Trophoblast cell (in vitro differentiated cells and primary cell): Measurements from ENCODE around the gene SAMD14.

Source experiments
- DNase-seq, 2 donors: peaks; one replicate each; pipeline ENCODE4 v3.0.0-alpha.2; 2016
- H2AFZ ChIP-seq: 2 replicates; pipeline ENCODE4 v1.6.1; 2013; ENCODE audit warnings: low read length, moderate library complexity, mild to moderate bottlenecking; ENCODE audit not compliant: insufficient read depth, poor library complexity
- H2AK5ac ChIP-seq: 2 replicates; pipeline ENCODE4 v1.6.1; 2013; ENCODE audit warnings: mild to moderate bottlenecking, low read length
- H2BK120ac ChIP-seq: 2 replicates; pipeline ENCODE4 v1.6.1; 2013; ENCODE audit warnings: low read length, mild to moderate bottlenecking, moderate library complexity; ENCODE audit not compliant: insufficient read depth, poor library complexity
- H2BK12ac ChIP-seq: 2 replicates; pipeline ENCODE4 v1.6.1; 2013; ENCODE audit warnings: mild to moderate bottlenecking, low read length, moderate library complexity
- H2BK5ac ChIP-seq: 2 replicates; pipeline ENCODE4 v1.6.1; 2013; ENCODE audit warnings: low read length, low read depth, moderate library complexity, mild to moderate bottlenecking; ENCODE audit not compliant: poor library complexity
- H3K14ac ChIP-seq: 2 replicates; pipeline ENCODE4 v1.6.1; 2013; ENCODE audit warnings: mild to moderate bottlenecking, low read length
- H3K18ac ChIP-seq: 2 replicates; pipeline ENCODE4 v1.6.1; 2013; ENCODE audit warnings: mild to moderate bottlenecking, low read length
- H3K23ac ChIP-seq: 2 replicates; pipeline ENCODE4 v1.6.1; 2013; ENCODE audit warnings: low read length
- H3K27ac ChIP-seq: 2 replicates; pipeline ENCODE4 v1.5.1; 2013; ENCODE audit warnings: low read depth, mild to moderate bottlenecking, inconsistent platforms, low read length, moderate library complexity
- H3K27me3 ChIP-seq: 2 replicates; pipeline ENCODE4 v1.6.1; 2013; ENCODE audit warnings: inconsistent platforms, mild to moderate bottlenecking, low read length, moderate library complexity; ENCODE audit not compliant: insufficient read depth
- H3K36me3 ChIP-seq, 2 experiments: 1 replicate in 1 of 2; 2 replicates in 1 of 2; pipeline ENCODE4 v1.6.1; 2013; ENCODE audit warnings: low read length in 2 of 2, mild to moderate bottlenecking in 2 of 2, moderate library complexity in 1 of 2; ENCODE audit not compliant: insufficient read depth in 2 of 2, control insufficient read depth in 1 of 2
- H3K4ac ChIP-seq: 2 replicates; pipeline ENCODE4 v1.6.1; 2013; ENCODE audit warnings: low read depth, mild to moderate bottlenecking, low read length, moderate library complexity
- H3K4me1 ChIP-seq, 2 experiments: 1 replicate in 1 of 2; 2 replicates in 1 of 2; pipeline ENCODE4 v1.6.1; 2013; ENCODE audit warnings: low read length in 2 of 2, mild to moderate bottlenecking in 2 of 2, moderate library complexity in 1 of 2; ENCODE audit not compliant: insufficient read depth in 2 of 2, control insufficient read depth in 1 of 2
- H3K4me2 ChIP-seq: 2 replicates; pipeline ENCODE4 v1.6.1; 2013; ENCODE audit warnings: inconsistent platforms, mild to moderate bottlenecking, low read length, moderate library complexity
- H3K4me3 ChIP-seq: 2 replicates; pipeline ENCODE4 v1.5.1; 2013; ENCODE audit warnings: mild to moderate bottlenecking, low read depth, low read length, inconsistent platforms
- H3K79me1 ChIP-seq: one replicate; pipeline ENCODE4 v1.6.1; 2013; ENCODE audit warnings: low read length
- H3K79me2 ChIP-seq: 2 replicates; pipeline ENCODE4 v1.6.1; 2013; ENCODE audit warnings: low read length, mild to moderate bottlenecking; ENCODE audit not compliant: control insufficient read depth, insufficient read depth, poor library complexity
- H3K9ac ChIP-seq: 2 replicates; pipeline ENCODE4 v1.6.1; 2013; ENCODE audit warnings: mild to moderate bottlenecking, low read length
- H3K9me3 ChIP-seq: 2 replicates; pipeline ENCODE4 v1.6.1; 2013; ENCODE audit warnings: low read depth, mild to moderate bottlenecking, control low read depth, inconsistent platforms, low read length; ENCODE audit not compliant: insufficient read depth
- H4K12ac ChIP-seq: 2 replicates; pipeline ENCODE4 v1.6.1; 2013; ENCODE audit warnings: low read depth, mild to moderate bottlenecking, low read length, moderate library complexity
- H4K8ac ChIP-seq: 2 replicates; pipeline ENCODE4 v1.6.1; 2013; ENCODE audit warnings: low read depth, mild to moderate bottlenecking, low read length, moderate library complexity
- H4K91ac ChIP-seq: one replicate; pipeline ENCODE4 v1.6.1; 2013; ENCODE audit warnings: low read depth, mild to moderate bottlenecking, low read length, moderate library complexity
- WGBS: extraction: QIAGEN DNeasy Blood & Tissue Kit; methylation state at CpG from one replicate; pipeline ENCODE4 v1.1.7; 2013; ENCODE audit warnings: missing lambda C conversion rate; ENCODE audit not compliant: insufficient read length, insufficient coverage; ENCODE audit errors: extremely low coverage; 5-methylcytosine and 5-hydroxymethylcytosine counted together

SAMD14 gene

DNA sequence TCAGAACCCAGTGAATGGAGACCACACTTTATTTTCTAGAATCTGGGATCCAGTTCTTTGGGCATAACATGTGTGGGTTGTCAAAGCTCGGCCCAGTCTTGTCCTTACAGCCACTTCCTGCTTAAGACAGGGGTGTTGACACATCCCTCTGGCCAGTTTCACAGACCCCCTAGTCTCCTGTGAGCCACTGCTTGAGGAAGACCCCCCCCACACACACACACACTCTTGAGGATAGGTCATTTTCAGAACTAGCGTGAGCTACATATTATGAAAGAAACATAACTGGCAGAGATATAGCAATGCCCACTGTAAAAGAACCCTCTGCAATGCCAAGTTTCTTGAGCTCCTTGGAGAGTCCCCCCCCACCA lies 38.1 kb downstream of the SAMD14 start:
- peaks cover 28 to 31% of the 10 kb centered on the region in 2 experiments for H3K36me3 ChIP-seq
- no peak overlapping the region for H2AK5ac ChIP-seq
- H3K4ac ChIP-seq: no peak overlapping the region
- no peak for DNase-seq
- WGBS: no CpG with 5 or more reads among the region's 2 CpGs
- H3K9me3 ChIP-seq: no peaks in the 10 kb centered on the region
- no peaks in the 10 kb centered on the region for H3K27me3 ChIP-seq
- no peak overlapping the region for H4K91ac ChIP-seq
- no peak overlapping the region for H4K8ac ChIP-seq
- no peak overlapping the region for H3K4me3 ChIP-seq
- no peak overlapping the region for H2AFZ ChIP-seq
- H3K4me2 ChIP-seq: no peak overlapping the region
- peaks cover 5% of the 10 kb centered on the region for H3K79me1 ChIP-seq
- H3K27ac ChIP-seq: no peak overlapping the region
- no peak overlapping the region for H2BK5ac ChIP-seq
- peaks cover 2% of the 10 kb centered on the region for H3K79me2 ChIP-seq
- H3K14ac ChIP-seq: no peak overlapping the region
- H3K23ac ChIP-seq: no peak overlapping the region
- no peak overlapping the region for H3K18ac ChIP-seq
- H2BK12ac ChIP-seq: no peak overlapping the region
- peaks cover 7 to 11% of the 10 kb centered on the region in 2 experiments for H3K4me1 ChIP-seq
- no peak overlapping the region for H4K12ac ChIP-seq
- H3K9ac ChIP-seq: no peak overlapping the region
- H2BK120ac ChIP-seq: no peak overlapping the region

- H2AFZ ChIP-seq: no peak overlapping the region
- no peak overlapping the region for H3K4me2 ChIP-seq
- no peak overlapping the region for H3K23ac ChIP-seq
- H2BK120ac ChIP-seq: no peak overlapping the region
- H3K14ac ChIP-seq: no peak overlapping the region
- no peak for DNase-seq
- H3K79me2 ChIP-seq: peaks cover 2% of the 10 kb centered on the region
- no peak overlapping the region for H3K4me3 ChIP-seq
- no peaks in the 10 kb centered on the region for H3K9me3 ChIP-seq
- no peak overlapping the region for H4K12ac ChIP-seq
- no peaks in the 10 kb centered on the region for H3K27me3 ChIP-seq
- no peak overlapping the region for H3K27ac ChIP-seq
- peaks cover 7 to 11% of the 10 kb centered on the region in 2 experiments for H3K4me1 ChIP-seq
- no CpG with 5 or more reads among the region's 15 CpGs for WGBS
- H2AK5ac ChIP-seq: no peak overlapping the region
- H3K36me3 ChIP-seq: peaks cover 28 to 31% of the 10 kb centered on the region in 2 experiments
- H3K79me1 ChIP-seq: peaks cover 5% of the 10 kb centered on the region
- no peak overlapping the region for H3K4ac ChIP-seq
- H3K18ac ChIP-seq: no peak overlapping the region
- no peak overlapping the region for H4K91ac ChIP-seq
- no peak overlapping the region for H2BK12ac ChIP-seq
- H4K8ac ChIP-seq: no peak overlapping the region
- H3K9ac ChIP-seq: no peak overlapping the region
- H2BK5ac ChIP-seq: no peak overlapping the region
Observed at GRCh38 chr17:50090971-50091917, 38.7 kb downstream of the SAMD14 start.

DNA sequence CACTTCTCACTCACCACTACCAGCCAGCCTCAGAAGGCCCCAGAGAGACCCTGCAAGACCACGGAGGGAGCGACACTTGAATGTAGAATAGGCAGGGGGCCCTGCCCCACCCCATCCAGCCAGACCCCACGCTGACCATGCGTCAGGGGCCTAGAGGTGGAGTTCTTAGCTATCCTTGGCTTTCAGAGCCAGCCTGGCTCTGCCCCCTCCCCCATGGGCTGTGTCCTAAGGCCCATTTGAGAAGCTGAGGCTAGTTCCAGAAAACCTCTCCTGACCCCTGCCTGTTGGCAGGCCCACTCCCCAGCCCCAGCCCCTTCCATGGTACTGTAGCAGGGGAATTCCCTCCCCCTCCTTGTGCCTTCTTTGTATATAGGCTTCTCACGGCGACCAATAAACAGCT lies 39.9 kb downstream of the SAMD14 start:
- Histone ChIP-seq H3K9ac (no peak overlapping the region), H3K23ac (no peak overlapping the region), H4K12ac (no peak overlapping the region), H3K4me1 (peaks cover 0 to 5% of the 10 kb centered on the region in 2 experiments), H2BK12ac (no peak overlapping the region), H3K4me2 (no peak overlapping the region), H3K79me1 (no peaks in the 10 kb centered on the region), H2AK5ac (no peak overlapping the region), H3K18ac (no peak overlapping the region), H4K91ac (no peak overlapping the region), H3K36me3 (peaks cover 28 to 31% of the 10 kb centered on the region in 2 experiments), H3K4ac (no peak overlapping the region), H3K27me3 (no peaks in the 10 kb centered on the region), H4K8ac (no peak overlapping the region), H3K14ac (no peak overlapping the region), H3K4me3 (no peak overlapping the region), H2BK5ac (no peak overlapping the region), H3K9me3 (no peaks in the 10 kb centered on the region), H2BK120ac (no peak overlapping the region), H3K79me2 (no peaks in the 10 kb centered on the region), H3K27ac (no peak overlapping the region), H2AFZ (no peak overlapping the region)
- no CpG with 5 or more reads among the region's 6 CpGs for WGBS
- DNase-seq: no peak

- WGBS: no CpG with 5 or more reads among the region's 25 CpGs
- Histone ChIP-seq H2AFZ (no peak overlapping the region), H4K12ac (no peak overlapping the region), H3K23ac (no peak overlapping the region), H3K9me3 (no peaks in the 10 kb centered on the region), H3K4me1 (no peaks in the 10 kb centered on the region), H3K79me2 (no peaks in the 10 kb centered on the region), H3K27ac (no peak overlapping the region), H3K27me3 (no peaks in the 10 kb centered on the region), H2BK12ac (no peak overlapping the region), H3K79me1 (no peaks in the 10 kb centered on the region), H3K4ac (no peak overlapping the region), H3K18ac (no peak overlapping the region), H3K14ac (no peak overlapping the region), H3K4me2 (no peak overlapping the region), H3K36me3 (peaks cover 28 to 31% of the 10 kb centered on the region in 2 experiments), H2BK120ac (no peak overlapping the region), H2AK5ac (no peak overlapping the region), H2BK5ac (no peak overlapping the region), H4K8ac (no peak overlapping the region), H3K9ac (no peak overlapping the region), H3K4me3 (no peak overlapping the region), H4K91ac (no peak overlapping the region)
- no peak for DNase-seq
Observed at GRCh38 chr17:50088952-50089825, 40.8 kb downstream of the SAMD14 start.
